Cardiac fibroblast (primary cell): ENCODE results near the gene UBE3B.
"Not testable (repeated sequence)": the region's sequence is repeated elsewhere in the genome, so short reads cannot be mapped to it uniquely, and the experiment has no call there.

Source experiments
- DNase-seq, 2 donors: peaks; one replicate each; pipeline versions ENCODE4 v3.0.0 to v3.0.0-alpha.2; 2010; ENCODE audit warnings: low read depth in 2 of 2
- H3K4me3 ChIP-seq, 2 donors: replicated peaks in 1 of 2; 1 replicate in 1 of 2; 2 replicates in 1 of 2; pipeline ENCODE4 v1.5.1; 2011; ENCODE audit warnings: low read depth in 2 of 2, low read length in 2 of 2, mild to moderate bottlenecking in 2 of 2, moderate library complexity in 1 of 2
- TF ChIP-seq, protein P1 (sequence below): IDR thresholded peaks from one replicate; pipeline ENCODE4 v1.5.1; 2011; ENCODE audit warnings: low read depth, mild to moderate bottlenecking, low read length, inconsistent platforms

The UBE3B gene

DNA sequence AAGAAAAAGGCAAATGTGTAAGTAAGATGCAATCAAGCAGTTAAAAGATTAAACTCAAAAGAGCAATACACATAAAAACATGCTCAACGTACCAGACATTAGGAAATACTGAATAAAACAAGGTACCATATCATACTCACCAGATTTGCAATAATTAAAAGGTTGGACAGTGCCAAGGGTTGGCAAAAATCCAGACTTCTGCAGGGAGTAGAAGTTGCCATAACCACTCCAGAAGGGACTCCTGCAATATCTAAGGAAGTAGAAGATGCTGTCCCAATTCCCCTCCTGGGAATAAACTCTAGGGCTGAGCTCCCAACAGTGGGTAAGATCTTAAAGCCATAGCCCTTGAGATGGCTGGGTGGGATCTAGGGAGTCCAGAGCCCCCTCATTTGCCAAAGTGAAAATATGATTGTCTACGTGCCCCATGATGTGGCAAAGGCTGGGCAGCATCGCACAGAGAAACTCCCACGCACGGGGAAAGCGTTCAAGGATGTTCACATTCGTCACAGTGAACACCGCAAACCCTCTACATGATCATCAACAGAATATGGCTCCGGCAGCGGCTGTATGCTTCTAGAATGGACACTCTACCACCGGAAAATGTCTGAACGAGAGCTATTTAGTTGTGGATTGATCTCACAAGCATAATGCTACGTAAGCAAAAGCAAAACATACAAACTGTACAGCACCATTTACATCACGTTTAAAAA is 12.6 kb upstream of the UBE3B start:
- DNase-seq: peak; percentile 28 to 78

DNA sequence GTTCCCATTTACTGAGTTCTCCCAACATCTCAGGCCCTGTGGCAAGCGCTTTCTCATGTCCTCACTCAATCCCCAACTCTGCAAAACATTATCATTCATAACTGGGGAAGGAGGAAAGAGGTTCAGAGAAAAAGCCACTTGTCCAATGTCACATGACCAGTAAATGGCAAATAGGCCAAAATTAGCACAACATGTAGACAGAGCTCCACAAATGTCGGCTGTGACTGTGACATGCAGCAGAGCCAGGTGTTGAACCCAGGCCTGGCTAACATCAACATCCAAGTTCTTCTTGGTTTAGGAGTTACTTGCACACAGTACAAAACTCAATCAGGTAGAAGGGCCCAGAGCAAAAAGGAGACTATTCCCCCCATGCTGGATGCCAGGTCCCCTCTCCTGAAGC is 11.1 kb upstream of the UBE3B start:
- H3K4me3 ChIP-seq: no peak overlapping the region
- TF ChIP-seq, protein P1, sequence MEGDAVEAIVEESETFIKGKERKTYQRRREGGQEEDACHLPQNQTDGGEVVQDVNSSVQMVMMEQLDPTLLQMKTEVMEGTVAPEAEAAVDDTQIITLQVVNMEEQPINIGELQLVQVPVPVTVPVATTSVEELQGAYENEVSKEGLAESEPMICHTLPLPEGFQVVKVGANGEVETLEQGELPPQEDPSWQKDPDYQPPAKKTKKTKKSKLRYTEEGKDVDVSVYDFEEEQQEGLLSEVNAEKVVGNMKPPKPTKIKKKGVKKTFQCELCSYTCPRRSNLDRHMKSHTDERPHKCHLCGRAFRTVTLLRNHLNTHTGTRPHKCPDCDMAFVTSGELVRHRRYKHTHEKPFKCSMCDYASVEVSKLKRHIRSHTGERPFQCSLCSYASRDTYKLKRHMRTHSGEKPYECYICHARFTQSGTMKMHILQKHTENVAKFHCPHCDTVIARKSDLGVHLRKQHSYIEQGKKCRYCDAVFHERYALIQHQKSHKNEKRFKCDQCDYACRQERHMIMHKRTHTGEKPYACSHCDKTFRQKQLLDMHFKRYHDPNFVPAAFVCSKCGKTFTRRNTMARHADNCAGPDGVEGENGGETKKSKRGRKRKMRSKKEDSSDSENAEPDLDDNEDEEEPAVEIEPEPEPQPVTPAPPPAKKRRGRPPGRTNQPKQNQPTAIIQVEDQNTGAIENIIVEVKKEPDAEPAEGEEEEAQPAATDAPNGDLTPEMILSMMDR: no peak
- DNase-seq: no peak

More for the DNA sequence above, 12.6 kb upstream of the UBE3B start:
- TF ChIP-seq, protein P1: no peak
- H3K4me3 ChIP-seq: no peak overlapping the region

DNA sequence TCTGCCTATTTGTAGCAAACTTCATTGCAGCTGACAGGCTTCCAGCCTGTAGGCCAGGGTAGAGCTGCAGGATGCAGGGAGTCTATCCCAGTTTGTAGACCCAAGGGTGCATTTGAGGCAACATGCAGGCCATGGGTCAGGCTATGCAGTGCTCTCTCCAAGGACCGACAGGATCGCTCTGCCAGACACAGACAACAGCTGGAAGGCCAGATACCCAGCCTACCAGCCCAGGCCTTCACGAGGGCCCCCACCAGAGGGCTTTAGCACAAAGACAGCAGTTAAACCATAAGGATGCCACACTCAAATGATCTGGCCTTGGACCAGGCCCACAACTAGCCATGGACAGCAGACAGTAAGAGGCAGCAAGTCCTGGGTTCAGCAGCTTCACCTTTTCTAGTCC is 10.6 kb upstream of the UBE3B start:
- TF ChIP-seq, protein P1: no peak
- no peak for DNase-seq
- H3K4me3 ChIP-seq: no peak overlapping the region

DNA sequence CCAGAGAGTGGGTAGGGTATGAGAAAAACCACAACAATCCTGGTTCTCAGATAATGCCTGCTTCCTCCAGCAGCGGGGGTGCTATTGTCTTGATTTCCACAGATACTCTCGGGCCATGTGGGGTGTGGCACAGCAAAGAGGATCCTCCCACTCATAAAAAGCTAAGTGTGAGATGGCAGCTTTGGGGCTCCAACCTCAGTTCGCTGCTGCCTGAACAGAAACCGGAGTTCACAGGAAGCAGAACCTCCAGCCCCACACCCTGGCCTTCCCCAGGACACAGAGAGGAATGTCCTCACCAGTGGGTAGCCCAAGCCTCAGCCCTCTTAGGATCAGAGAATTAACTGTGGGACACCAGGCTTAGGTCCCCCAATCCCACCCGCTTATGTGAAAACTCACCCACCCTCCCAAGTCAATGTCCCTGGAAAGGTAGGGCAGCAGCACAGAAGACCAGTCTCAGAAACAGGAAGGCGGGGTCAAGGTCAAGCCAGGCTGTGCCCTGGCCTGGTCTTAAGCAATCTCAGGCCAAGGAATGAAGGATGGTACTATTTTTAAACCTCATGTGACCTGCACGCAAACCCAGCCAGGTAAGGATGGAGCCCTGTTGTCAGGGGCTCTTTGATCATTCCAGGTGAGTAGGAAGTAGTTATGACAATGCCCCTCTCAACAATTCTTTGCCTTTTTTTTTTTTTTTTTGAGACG is 9.3 kb upstream of the UBE3B start:
- H3K4me3 ChIP-seq: no peak overlapping the region
- TF ChIP-seq, protein P1: no peak
- DNase-seq: no peak

DNA sequence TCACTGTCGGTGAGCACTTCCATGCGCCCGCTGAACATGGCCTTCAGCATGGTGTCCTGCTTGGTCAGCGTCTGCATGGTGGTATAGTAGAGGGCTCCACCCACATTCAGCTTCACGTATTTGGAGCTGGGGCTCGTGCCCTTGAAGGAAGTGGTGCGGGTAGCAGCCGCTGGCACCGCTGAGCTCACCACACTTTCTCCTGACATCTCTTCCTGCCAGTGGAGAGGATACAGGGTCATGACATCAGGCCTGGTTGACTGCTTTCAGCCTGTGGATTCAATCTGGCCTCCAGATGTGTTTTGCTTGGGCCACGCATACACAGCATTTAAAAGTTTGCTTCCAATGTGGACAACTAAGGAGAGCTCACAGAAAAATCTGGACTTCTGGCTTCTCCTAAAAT is 7.9 kb upstream of the UBE3B start:
- no peak overlapping the region for H3K4me3 ChIP-seq
- DNase-seq: no peak
- TF ChIP-seq, protein P1: no peak

DNA sequence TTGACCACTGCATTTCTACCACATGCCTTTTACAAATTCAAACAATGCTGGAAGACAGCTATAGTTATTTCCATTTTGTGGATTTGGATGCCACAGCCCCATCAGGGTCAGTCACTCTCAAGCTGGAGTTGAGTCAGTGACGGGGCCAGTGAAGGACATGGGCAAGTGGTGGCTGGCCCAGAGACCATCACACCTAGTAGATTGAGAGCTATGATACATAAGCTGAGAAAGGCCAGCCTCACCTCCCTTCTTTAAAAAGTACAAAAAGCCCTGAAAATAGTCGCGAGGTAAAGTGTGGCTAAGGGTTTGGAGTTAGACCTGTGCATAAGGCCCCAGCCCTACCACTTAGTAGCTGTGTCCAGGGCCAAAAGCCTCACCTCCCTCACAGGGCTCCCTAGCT is 4.4 kb upstream of the UBE3B start:
- H3K4me3 ChIP-seq: no peak overlapping the region
- TF ChIP-seq, protein P1: no peak
- DNase-seq: no peak

DNA sequence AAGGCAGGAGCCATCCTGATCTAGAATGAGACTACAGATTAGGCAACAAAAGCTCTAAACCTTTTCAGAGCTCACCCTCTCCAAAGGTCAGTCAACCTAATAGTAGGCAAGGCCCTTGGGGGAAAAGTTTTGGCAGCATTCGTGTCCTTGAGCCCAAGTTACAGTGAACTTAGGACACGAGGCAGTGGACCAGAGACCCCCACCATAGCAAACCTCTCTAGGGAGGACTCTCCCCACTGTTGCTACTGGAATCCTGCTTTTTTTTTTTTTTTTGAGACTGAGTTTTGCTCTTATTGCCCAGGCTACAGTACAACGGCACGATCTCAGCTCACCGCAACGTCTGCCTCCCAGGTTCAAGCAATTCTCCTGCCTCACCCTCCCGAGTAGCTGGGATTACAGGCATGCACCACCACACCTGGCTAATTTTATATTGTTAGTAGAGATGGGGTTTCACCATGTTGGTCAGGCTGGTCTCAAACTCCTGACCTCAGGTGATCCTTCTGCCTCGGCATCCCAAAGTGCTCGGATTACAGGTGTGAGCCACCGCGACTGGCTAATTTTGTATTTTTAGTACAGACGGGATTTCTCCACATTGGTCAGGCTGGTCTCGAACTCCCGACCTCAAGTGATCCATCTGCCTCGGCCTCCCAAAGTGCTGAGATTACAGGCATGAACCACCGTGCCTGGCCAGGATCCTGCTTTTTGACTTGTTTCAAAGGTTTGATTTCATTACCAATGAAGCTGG is 3.7 kb upstream of the UBE3B start:
- not testable (repeated sequence) for H3K4me3 ChIP-seq, DNase-seq
